Ishikawa (cell line): ENCODE results near the gene CDC123.

Source experiments
- CEBPB ChIP-seq: IDR thresholded peaks from 2 replicates; pipeline ENCODE4 v1.6.1; 2012
- CREB1 ChIP-seq: IDR thresholded peaks from 2 replicates; pipeline ENCODE4 v1.6.1; 2012; ENCODE audit warnings: low read depth
- EP300 ChIP-seq: IDR thresholded peaks from 2 replicates; pipeline ENCODE4 v1.6.1; 2012; ENCODE audit warnings: borderline replicate concordance
- FOXM1 ChIP-seq: IDR thresholded peaks from 2 replicates; pipeline ENCODE4 v1.6.1; 2012; ENCODE audit warnings: low read depth, borderline replicate concordance
- NFIC ChIP-seq: IDR thresholded peaks from 2 replicates; pipeline ENCODE4 v1.6.1; 2012
- RAD21 ChIP-seq: IDR thresholded peaks from 2 replicates; pipeline ENCODE4 v1.6.1; 2012; ENCODE audit warnings: low read depth
- TAF1 ChIP-seq: IDR thresholded peaks from 2 replicates; pipeline ENCODE4 v1.6.1; 2012; ENCODE audit warnings: low read depth, mild to moderate bottlenecking
- TCF12 ChIP-seq: IDR thresholded peaks from 2 replicates; pipeline ENCODE4 v1.6.1; 2012; ENCODE audit warnings: low read depth
- YY1 ChIP-seq: IDR thresholded peaks from 2 replicates; pipeline ENCODE4 v1.6.1; 2012; ENCODE audit warnings: low read depth
- TF ChIP-seq, protein P1 (sequence below): IDR thresholded peaks from 2 replicates; pipeline ENCODE4 v1.6.1; 2012; ENCODE audit warnings: low read depth, mild to moderate bottlenecking
- TF ChIP-seq, protein P2 (sequence below): IDR thresholded peaks from 2 replicates; pipeline ENCODE4 v1.6.1; 2012

DNA sequence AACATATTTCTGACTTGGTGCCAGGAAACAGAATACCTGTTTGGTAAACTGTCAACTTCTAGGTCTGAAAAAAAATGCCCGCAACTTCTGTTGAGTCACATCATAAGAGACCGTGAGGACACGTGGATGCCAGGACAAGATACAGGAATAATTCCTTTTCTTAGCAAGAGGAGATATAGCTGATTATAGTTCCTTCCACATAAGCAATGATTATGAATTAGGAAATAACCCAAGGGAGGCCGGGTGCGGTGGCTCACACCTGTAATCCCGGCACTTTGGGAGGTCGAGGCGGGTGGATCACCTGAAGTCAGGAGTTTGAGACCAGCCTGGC lies 75.2 kb downstream of the CDC123 start:
- TF ChIP-seq, protein P1, sequence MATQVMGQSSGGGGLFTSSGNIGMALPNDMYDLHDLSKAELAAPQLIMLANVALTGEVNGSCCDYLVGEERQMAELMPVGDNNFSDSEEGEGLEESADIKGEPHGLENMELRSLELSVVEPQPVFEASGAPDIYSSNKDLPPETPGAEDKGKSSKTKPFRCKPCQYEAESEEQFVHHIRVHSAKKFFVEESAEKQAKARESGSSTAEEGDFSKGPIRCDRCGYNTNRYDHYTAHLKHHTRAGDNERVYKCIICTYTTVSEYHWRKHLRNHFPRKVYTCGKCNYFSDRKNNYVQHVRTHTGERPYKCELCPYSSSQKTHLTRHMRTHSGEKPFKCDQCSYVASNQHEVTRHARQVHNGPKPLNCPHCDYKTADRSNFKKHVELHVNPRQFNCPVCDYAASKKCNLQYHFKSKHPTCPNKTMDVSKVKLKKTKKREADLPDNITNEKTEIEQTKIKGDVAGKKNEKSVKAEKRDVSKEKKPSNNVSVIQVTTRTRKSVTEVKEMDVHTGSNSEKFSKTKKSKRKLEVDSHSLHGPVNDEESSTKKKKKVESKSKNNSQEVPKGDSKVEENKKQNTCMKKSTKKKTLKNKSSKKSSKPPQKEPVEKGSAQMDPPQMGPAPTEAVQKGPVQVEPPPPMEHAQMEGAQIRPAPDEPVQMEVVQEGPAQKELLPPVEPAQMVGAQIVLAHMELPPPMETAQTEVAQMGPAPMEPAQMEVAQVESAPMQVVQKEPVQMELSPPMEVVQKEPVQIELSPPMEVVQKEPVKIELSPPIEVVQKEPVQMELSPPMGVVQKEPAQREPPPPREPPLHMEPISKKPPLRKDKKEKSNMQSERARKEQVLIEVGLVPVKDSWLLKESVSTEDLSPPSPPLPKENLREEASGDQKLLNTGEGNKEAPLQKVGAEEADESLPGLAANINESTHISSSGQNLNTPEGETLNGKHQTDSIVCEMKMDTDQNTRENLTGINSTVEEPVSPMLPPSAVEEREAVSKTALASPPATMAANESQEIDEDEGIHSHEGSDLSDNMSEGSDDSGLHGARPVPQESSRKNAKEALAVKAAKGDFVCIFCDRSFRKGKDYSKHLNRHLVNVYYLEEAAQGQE: no peak
- TF ChIP-seq TAF1 (no peak), NFIC (no peak; the same call in none of the 2 replicates), RAD21 (no peak), TCF12 (no peak), CEBPB (no peak), EP300 (no peak), CREB1 (no peak), YY1 (no peak), FOXM1 (no peak)
- TF ChIP-seq, protein P2, sequence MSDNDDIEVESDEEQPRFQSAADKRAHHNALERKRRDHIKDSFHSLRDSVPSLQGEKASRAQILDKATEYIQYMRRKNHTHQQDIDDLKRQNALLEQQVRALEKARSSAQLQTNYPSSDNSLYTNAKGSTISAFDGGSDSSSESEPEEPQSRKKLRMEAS: peak; percentile 36; the same call in 1 of the 2 replicates
